Uterus (tissue), 2 donors: Measurements from ENCODE around the gene MXD3.

Experiments used
- CTCF ChIP-seq, 4 experiments: fragments of 200-600 bp in 2 of 4; fragments of 450-650 bp in 2 of 4; sonication (generic) in 2 of 4; IDR thresholded peaks; one replicate each; pipeline ENCODE4 v1.5.1; 2016 to 2019; ENCODE audit warnings: antibody characterized with exemption in 4 of 4, mild to moderate bottlenecking in 2 of 4, moderate library complexity in 1 of 4
- POLR2A ChIP-seq, 2 donors: fragments of 450-650 bp; IDR thresholded peaks; one replicate each; pipeline ENCODE4 v1.6.1; 2016; ENCODE audit warnings: antibody characterized with exemption in 2 of 2, mild to moderate bottlenecking in 1 of 2, moderate library complexity in 1 of 2

- no peak for TF ChIP-seq CTCF (IDR thresholded peaks at IDR 0.05)
- TF ChIP-seq POLR2A (IDR thresholded peaks at IDR 0.05), result no peak
Measured at GRCh38 chr5:177344891-177345290, 33.2 kb upstream of the MXD3 start.
